Stimulated activated CD8-positive, alpha-beta memory T cell treated with anti-CD3 and anti-CD28 coated beads, Interleukin-15, amount 100 ng/mL, for 48 hours (primary cell): ENCODE results near the gene CHST11.

Experiments used
- DNase-seq, 2 donors: peaks; one replicate each; pipeline ENCODE4 v3.0.0-alpha.2; 2020; ENCODE audit warnings: low read depth in 2 of 2

CHST11 gene

GRCh38 chr12:104697186-104697585 lies 240.4 kb downstream of the CHST11 start:
- DNase-seq, result no peak

- no peak for DNase-seq
Measured at GRCh38 chr12:104698871-104699270, 242.1 kb downstream of the CHST11 start.

GRCh38 chr12:104699489-104700190 lies 242.9 kb downstream of the CHST11 start:
- DNase-seq, result peak in 1 of 2 donors; percentile 34

- DNase-seq, result no peak
Measured at GRCh38 chr12:104700324-104700723, 243.6 kb downstream of the CHST11 start.

GRCh38 chr12:104701301-104701700 lies 244.6 kb downstream of the CHST11 start:
- no peak for DNase-seq

- DNase-seq, result no peak
Measured at GRCh38 chr12:104701756-104702155, 245.0 kb downstream of the CHST11 start.

GRCh38 chr12:104702565-104703139 lies 245.9 kb downstream of the CHST11 start:
- no peak for DNase-seq

GRCh38 chr12:104703372-104703771 lies 246.6 kb downstream of the CHST11 start:
- DNase-seq, result no peak

- DNase-seq, result no peak
Measured at GRCh38 chr12:104704224-104704779, 247.6 kb downstream of the CHST11 start.

- DNase-seq, result no peak
Measured at GRCh38 chr12:104707194-104707593, 250.4 kb downstream of the CHST11 start.

GRCh38 chr12:104707794-104708558 lies 251.2 kb downstream of the CHST11 start:
- no peak for DNase-seq

GRCh38 chr12:104708891-104709290 lies 252.1 kb downstream of the CHST11 start:
- no peak for DNase-seq

GRCh38 chr12:104709692-104710435 lies 253.1 kb downstream of the CHST11 start:
- no peak for DNase-seq

- DNase-seq, result no peak
Measured at GRCh38 chr12:104710940-104711689, 254.4 kb downstream of the CHST11 start.

GRCh38 chr12:104712477-104712876 lies 255.7 kb downstream of the CHST11 start:
- DNase-seq, result no peak

GRCh38 chr12:104712968-104713367 lies 256.2 kb downstream of the CHST11 start:
- DNase-seq, result no peak

- DNase-seq, result no peak
Measured at GRCh38 chr12:104713444-104713843, 256.7 kb downstream of the CHST11 start.

- DNase-seq, result no peak
Measured at GRCh38 chr12:104714369-104714768, 257.6 kb downstream of the CHST11 start.

GRCh38 chr12:104716172-104716571 lies 259.4 kb downstream of the CHST11 start:
- no peak for DNase-seq

GRCh38 chr12:104718304-104718929 lies 261.7 kb downstream of the CHST11 start:
- no peak for DNase-seq
